ENCODE data around the gene SCARF2.

DNA sequence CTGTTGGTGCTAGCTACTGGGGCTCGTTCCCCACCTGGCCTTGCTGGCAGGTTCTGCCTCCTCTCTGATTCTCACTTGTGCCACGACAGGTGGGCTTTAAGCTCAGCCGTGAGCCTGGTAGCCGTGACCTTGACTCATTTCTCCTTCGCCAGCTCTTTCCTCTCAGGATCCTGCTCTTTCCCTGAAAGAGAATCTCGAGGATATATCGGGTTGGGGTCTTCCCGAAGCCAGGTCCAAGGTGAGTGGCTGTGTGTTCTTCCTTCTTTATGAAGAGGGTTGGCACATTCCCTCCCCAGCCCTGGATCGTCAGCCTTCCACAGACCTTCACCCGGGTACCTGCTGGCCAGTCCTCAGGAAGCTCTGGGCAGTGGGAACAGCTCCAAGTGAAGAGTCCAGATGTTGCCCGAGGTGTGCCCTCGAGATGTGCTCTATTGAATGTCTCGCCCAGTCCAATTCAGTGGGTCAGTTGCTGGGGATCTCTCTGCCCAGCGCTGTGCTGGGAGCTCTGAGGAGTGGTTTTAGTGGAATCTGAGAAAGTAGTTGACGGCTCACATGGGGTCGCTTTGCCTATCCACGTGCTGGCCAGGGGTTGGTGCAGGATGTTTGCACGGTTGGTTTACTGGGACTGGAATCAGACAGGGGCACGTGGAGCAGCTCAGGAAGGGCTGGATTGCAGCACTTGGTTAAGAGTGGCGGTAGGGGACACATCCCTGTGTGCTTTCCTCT is 42.3 kb downstream of the SCARF2 start:
- TF ChIP-seq EZH2 (IDR thresholded peaks at IDR 0.05; ENCODE audit: low read length, unreplicated experiment), result no peak
- TF ChIP-seq, protein P1, sequence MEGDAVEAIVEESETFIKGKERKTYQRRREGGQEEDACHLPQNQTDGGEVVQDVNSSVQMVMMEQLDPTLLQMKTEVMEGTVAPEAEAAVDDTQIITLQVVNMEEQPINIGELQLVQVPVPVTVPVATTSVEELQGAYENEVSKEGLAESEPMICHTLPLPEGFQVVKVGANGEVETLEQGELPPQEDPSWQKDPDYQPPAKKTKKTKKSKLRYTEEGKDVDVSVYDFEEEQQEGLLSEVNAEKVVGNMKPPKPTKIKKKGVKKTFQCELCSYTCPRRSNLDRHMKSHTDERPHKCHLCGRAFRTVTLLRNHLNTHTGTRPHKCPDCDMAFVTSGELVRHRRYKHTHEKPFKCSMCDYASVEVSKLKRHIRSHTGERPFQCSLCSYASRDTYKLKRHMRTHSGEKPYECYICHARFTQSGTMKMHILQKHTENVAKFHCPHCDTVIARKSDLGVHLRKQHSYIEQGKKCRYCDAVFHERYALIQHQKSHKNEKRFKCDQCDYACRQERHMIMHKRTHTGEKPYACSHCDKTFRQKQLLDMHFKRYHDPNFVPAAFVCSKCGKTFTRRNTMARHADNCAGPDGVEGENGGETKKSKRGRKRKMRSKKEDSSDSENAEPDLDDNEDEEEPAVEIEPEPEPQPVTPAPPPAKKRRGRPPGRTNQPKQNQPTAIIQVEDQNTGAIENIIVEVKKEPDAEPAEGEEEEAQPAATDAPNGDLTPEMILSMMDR (conservative IDR thresholded peaks at IDR 0.05; ENCODE audit: low read depth, low read length), result no peak
- TF ChIP-seq EZH2phosphoT487 (IDR thresholded peaks at IDR 0.05; ENCODE audit: borderline replicate concordance, low read length), result no peak

All from PC-3 (cell line).